SK-N-MC (cell line): ENCODE measurements around the gene ZDHHC21.
"Not testable (repeated sequence)": the region's sequence is repeated elsewhere in the genome, so short reads cannot be mapped to it uniquely, and the experiment has no call there.

Experiments
- DNase-seq: peaks from one replicate; pipeline ENCODE4 v3.0.0-alpha.2; 2011; ENCODE audit warnings: low read depth, low spot score
- H3K27ac ChIP-seq: fragments of 200-600 bp; sonication (generic); 2 replicates; pipeline ENCODE4 v1.5.1; 2016; ENCODE audit warnings: mixed run types
- H3K36me3 ChIP-seq: fragments of 200-600 bp; sonication (generic); 2 replicates; pipeline ENCODE4 v1.6.1; 2017; ENCODE audit warnings: antibody characterized with exemption, low read length, mixed read lengths; ENCODE audit not compliant: insufficient read depth
- H3K4me3 ChIP-seq: fragments of 200-600 bp; sonication (generic); 2 replicates; pipeline ENCODE4 v1.5.1; 2016
- H3K9ac ChIP-seq: fragments of 200-600 bp; sonication (generic); 2 replicates; pipeline ENCODE4 v1.8.0; 2017; ENCODE audit warnings: mixed run types, mixed read lengths; ENCODE audit not compliant: insufficient read length
- H3K9me3 ChIP-seq: fragments of 200-600 bp; sonication (generic); 2 replicates; pipeline ENCODE4 v1.6.1; 2017; ENCODE audit warnings: low read depth, mild to moderate bottlenecking, antibody characterized with exemption, low read length, moderate library complexity, mixed read lengths
- EZH2 ChIP-seq: fragments of 200-600 bp; sonication (generic); IDR thresholded peaks from one replicate; pipeline ENCODE4 v1.6.1; 2017; ENCODE audit warnings: antibody characterized with exemption
- FOXP2 ChIP-seq: optimal IDR thresholded peaks from 2 replicates; pipeline ENCODE3; 2011; ENCODE audit warnings: mild to moderate bottlenecking, moderate library complexity; ENCODE audit not compliant: insufficient read depth; ENCODE audit errors: extremely low read length, control extremely low read depth
- POLR2AphosphoS5 ChIP-seq: IDR thresholded peaks from 2 replicates; pipeline ENCODE4 v1.6.1; 2012; ENCODE audit warnings: mild to moderate bottlenecking, low read depth, low read length, borderline replicate concordance

The ZDHHC21 gene

DNA sequence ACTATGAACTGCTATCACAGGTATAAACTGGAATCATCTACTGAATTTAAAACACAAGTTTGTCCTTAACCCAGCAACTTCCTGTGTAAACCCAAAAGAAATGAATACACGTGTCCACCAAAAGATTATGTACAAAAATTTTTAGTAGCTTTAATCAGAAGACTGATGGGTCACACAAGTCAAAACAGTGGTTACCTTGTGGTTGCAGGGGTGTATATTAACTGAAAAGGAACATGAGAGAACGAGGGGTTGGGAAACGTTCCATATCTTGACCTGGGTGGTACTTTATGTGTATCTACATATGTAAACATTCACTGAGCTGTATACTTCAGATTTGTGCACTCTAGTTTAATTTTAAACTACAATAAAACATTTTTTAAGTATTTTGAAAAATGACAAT is 18.6 kb downstream of the ZDHHC21 start:
- DNase-seq, result no peak
- Histone ChIP-seq H3K9ac (no peak overlapping the region), H3K27ac (no peak overlapping the region), H3K36me3 (peaks cover 65% of the 10 kb centered on the region), H3K4me3 (no peak overlapping the region), H3K9me3 (no peaks in the 10 kb centered on the region)
- TF ChIP-seq EZH2, result no peak
- no peak for TF ChIP-seq FOXP2
- no peak for TF ChIP-seq POLR2AphosphoS5

DNA sequence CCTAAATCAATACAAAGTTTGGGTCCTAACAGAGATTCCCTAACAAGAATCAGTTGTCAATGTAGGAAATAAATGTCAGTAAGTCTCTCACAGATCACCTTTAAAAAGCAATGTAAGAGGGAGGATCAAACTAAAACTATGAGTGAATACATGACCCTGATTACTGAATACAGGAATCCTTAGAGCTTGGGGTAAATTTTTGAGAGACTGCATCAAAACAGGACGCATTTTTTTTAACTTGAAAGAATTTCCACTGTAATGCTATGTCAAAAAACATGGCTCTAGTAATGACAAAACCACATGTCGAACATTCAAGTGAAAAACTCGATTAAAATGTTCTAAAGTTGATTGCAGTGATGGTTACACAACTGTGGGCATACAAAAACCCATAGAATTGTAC is 21.9 kb downstream of the ZDHHC21 start:
- Histone ChIP-seq H3K27ac (no peak overlapping the region), H3K9me3 (no peaks in the 10 kb centered on the region), H3K9ac (no peak overlapping the region), H3K36me3 (peaks cover 43% of the 10 kb centered on the region), H3K4me3 (no peak overlapping the region)
- DNase-seq, result no peak
- no peak for TF ChIP-seq EZH2
- TF ChIP-seq FOXP2, result no peak
- TF ChIP-seq POLR2AphosphoS5, result no peak

DNA sequence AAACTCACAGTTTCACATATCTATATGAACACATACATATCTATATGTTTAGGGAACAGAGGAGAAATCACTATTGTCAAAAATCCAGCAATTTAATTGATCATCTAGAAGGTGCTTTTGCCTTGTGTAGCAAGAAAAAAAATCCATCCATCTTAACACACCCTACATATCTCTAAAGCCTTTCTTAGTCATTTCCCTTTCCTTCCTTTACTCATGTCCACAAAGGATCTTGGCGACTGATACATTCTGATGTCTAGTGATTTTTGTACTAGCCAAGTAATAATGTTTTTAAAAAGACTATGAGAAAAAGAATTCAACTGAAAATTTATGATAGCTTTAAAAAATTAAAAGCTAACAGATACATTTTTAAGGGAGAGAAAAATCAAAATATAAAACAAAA is 22.5 kb downstream of the ZDHHC21 start:
- Histone ChIP-seq H3K36me3 (peaks cover 43% of the 10 kb centered on the region), H3K9ac (no peak overlapping the region), H3K27ac (no peak overlapping the region), H3K9me3 (no peaks in the 10 kb centered on the region), H3K4me3 (no peak overlapping the region)
- no peak for TF ChIP-seq FOXP2
- TF ChIP-seq EZH2, result no peak
- no peak for TF ChIP-seq POLR2AphosphoS5
- no peak for DNase-seq

DNA sequence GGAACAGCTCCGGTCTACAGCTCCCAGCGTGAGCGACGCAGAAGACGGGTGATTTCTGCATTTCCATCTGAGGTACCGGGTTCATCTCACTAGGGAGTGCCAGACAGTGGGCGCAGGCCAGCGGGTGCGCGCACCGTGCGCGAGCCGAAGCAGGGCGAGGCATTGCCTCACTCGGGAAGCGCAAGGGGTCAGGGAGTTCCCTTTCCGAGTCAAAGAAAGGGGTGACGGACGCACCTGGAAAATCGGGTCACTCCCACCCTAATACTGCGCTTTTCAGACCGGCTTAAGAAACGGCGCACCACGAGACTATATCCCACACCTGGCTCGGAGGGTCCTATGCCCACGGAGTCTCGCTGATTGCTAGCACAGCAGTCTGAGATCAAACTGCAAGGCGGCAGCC is 29.2 kb downstream of the ZDHHC21 start:
- H3K27ac ChIP-seq, H3K9me3 ChIP-seq, DNase-seq, H3K9ac ChIP-seq, H3K36me3 ChIP-seq, H3K4me3 ChIP-seq: not testable (repeated sequence)

DNA sequence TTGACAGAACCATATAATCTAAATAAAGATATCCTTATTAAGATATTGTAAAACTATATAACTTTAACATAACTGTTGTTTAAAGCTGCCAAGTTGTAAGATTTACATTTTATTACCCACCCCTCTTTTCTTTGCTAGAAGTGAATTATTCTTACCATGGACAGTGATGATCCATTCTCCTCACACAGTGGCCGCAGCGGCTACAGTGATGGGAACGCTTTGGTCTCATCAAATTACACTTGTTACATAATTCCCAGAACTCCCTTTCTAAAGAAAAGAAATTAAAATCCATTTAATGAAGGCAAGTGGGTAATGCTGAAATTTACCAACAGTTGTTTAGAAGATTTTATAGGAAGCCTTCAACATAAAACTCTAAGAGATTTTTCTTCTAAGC is 31.2 kb downstream of the ZDHHC21 start:
- H3K9ac ChIP-seq, result no peak overlapping the region
- TF ChIP-seq POLR2AphosphoS5 (no peak), EZH2 (no peak), FOXP2 (no peak)
- no peak overlapping the region for H3K4me3 ChIP-seq
- peak overlapping the region; percentile 29 for H3K27ac ChIP-seq
- peaks cover 23% of the 10 kb centered on the region for H3K36me3 ChIP-seq
- no peaks in the 10 kb centered on the region for H3K9me3 ChIP-seq
- no peak for DNase-seq

DNA sequence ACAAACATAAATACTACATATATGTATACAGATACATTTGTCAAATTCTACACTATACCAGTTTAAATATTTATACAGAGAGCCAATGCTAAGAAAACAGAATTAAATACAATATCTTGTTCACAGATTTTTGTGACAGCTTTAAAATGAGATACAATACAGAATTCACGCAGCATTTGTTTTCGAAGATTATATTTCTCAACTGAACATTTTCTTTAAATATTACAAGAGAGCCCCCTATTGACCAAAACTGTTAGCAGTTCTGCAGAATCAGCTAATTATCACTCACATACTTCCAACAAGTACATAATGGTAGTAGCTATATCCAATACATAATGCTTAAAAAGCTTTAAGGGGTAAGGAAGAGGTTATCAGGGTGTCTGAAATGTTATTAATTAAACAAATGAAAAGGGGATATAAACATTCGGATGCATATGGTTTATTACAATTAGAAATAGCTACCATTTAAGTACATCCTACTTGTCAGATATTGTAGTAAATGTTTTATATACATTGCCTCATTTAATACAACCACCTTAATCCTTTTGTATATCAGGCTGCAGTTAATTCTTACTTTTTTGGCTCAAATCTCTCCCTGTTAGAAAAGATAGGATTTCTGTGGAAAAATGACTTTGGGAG is 31.7 kb downstream of the ZDHHC21 start:
- peaks cover 28% of the 10 kb centered on the region for H3K36me3 ChIP-seq
- H3K9me3 ChIP-seq, result 0 out of 2 replicates have a peak, but pooled peaks cover under 1% of the 10 kb centered on the region
- peak overlapping the region; percentile 9 for H3K9ac ChIP-seq
- peak overlapping the region; percentile 59 for H3K27ac ChIP-seq
- DNase-seq, result peak; percentile 76
- H3K4me3 ChIP-seq, result no peak overlapping the region
- TF ChIP-seq EZH2 (no peak), POLR2AphosphoS5 (no peak), FOXP2 (no peak)

DNA sequence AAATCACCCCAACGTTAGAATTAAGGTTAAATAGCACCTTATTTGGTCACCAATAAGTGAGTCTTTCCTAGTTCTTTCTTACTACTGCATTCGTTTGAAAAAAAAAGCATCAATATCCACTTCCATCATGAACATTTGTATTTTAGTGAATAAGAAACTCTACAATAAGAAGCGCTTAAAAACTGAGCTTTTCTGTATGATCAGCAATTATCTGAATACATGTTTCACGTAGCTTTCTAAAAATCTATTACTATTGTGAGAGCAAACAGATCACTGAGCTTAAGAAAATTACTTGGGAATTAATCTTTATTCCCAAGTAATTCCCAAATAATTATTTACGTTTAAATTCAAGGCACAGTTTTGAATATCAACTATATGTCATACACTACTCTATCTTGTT is 32.5 kb downstream of the ZDHHC21 start:
- no peak for DNase-seq
- Histone ChIP-seq H3K4me3 (no peak overlapping the region), H3K27ac (peak overlapping the region; percentile 59), H3K9me3 (peaks cover 7% of the 10 kb centered on the region; the same call in 1 of the 2 replicates), H3K9ac (peak overlapping the region; percentile 9), H3K36me3 (peaks cover 37% of the 10 kb centered on the region)
- TF ChIP-seq POLR2AphosphoS5, result no peak
- TF ChIP-seq FOXP2, result no peak
- TF ChIP-seq EZH2, result no peak

DNA sequence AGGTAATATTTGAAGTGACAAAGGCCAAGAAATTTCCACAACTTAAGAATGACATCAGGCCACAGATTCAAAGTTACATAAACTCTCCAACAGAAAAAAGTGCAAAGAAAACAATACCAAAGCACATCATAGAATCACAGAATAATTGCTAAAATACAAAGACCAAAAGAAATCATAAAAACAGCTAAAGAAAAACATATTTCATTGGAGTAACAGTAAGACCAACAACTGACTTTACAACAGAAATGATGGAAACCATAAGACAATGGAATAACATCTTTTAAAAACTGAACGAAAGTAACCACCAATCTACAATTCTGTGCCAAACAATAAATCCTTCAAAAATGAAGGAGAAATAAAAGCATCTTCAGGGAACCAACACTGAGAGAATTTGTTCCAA is 38.3 kb downstream of the ZDHHC21 start:
- Histone ChIP-seq H3K36me3 (peaks cover 75% of the 10 kb centered on the region), H3K9ac (no peak overlapping the region), H3K27ac (no peak overlapping the region), H3K4me3 (peak overlapping the region; percentile 21; the same call in 1 of the 2 replicates), H3K9me3 (peaks cover 29% of the 10 kb centered on the region; the same call in 1 of the 2 replicates)
- DNase-seq, result no peak
- no peak for TF ChIP-seq POLR2AphosphoS5

DNA sequence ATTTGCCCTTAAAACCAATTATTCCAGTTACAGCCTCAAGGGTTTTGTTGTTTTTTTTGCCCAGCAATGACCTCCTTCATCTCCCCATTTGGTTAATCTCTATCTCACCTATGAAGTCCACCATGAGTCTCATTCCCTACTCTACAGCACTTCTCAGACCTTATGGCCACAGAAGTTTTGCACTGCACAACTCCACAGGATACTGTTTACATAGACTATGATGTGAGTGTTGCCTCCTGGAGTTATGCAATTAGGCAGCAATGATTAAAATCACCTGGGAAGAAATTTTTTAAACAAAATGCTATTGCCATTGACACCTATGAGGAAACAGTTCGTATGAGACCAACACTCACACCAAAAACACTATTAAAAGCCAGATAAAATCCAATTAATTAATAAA is 39.7 kb downstream of the ZDHHC21 start:
- peaks cover 29% of the 10 kb centered on the region; the same call in 1 of the 2 replicates for H3K9me3 ChIP-seq
- DNase-seq, result no peak
- no peak overlapping the region for H3K4me3 ChIP-seq
- H3K9ac ChIP-seq, result no peak overlapping the region
- H3K36me3 ChIP-seq, result peaks cover 70% of the 10 kb centered on the region
- no peak overlapping the region for H3K27ac ChIP-seq
- TF ChIP-seq FOXP2 (no peak), POLR2AphosphoS5 (no peak), EZH2 (no peak)
